ENCODE measurements around the gene DOCK2. TPM values are rescaled to one million over a fixed set of nuclear protein-coding genes. Genes with fewer than 3 reads are reported as not detected.

Gene DOCK2
- polyA plus RNA-seq, 1 donor (not counting 4 experiments of a cell fraction or from before 2014, with no cell fraction given), result 0.21 TPM

DNA sequence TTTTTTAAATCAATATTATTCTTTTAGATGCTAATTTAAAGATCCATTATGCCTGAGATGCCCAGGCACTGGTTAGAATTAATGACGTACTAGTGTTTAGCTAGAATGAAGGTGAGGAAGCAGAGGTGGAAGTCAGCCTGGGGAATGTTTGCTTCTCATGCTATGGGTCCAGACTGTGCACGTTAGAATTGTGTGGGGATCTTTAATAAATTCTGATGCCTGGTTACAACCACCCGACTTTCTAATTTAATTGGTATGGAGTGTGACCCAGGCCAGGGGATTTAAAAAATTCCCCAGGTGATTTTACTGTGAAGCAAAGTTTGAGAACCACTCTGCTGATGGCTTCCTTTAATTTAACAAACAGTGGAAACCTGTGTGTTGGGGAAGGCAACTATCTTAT, 111.1 kb downstream of the DOCK2 start:
- Histone ChIP-seq H3K27me3 (ENCODE audit: control insufficient read depth, extremely low read depth, insufficient read depth, low read length) (no peaks in the 10 kb centered on the region), H3K36me3 (ENCODE audit: control insufficient read depth in 2 of 2, extremely low read depth in 1 of 2, insufficient read depth in 2 of 2, low read length in 2 of 2) (no peaks in the 10 kb centered on the region), H3K79me2 (ENCODE audit: control insufficient read depth, insufficient read depth, low read length) (no peaks in the 10 kb centered on the region), H3K9me1 (ENCODE audit: control insufficient read depth, extremely low read depth, insufficient read depth, low read length) (no peaks in the 10 kb centered on the region), H3K9me3 (ENCODE audit: control insufficient read depth, low read depth, low read length) (no peaks in the 10 kb centered on the region), H4K20me1 (ENCODE audit: control insufficient read depth, extremely low read depth, insufficient read depth, low read length) (no peaks in the 10 kb centered on the region), H3K4me1 (ENCODE audit: control insufficient read depth, extremely low read depth, insufficient read depth, low read length) (peaks cover 17% of the 10 kb centered on the region), H3K4me2 (ENCODE audit: control insufficient read depth, extremely low read depth, insufficient read depth, low read depth, low read length) (no peak overlapping the region), H3K4me3 (ENCODE audit: control insufficient read depth in 2 of 3, extremely low read depth in 1 of 3, insufficient read depth in 2 of 3, low read depth in 1 of 3, low read length in 3 of 3) (no peak overlapping the region), H2AFZ (ENCODE audit: control insufficient read depth, low read length) (no peak overlapping the region), H3K27ac (ENCODE audit: control insufficient read depth, insufficient read depth, low read length) (no peak overlapping the region), H3K9ac (ENCODE audit: control insufficient read depth, extremely low read depth, insufficient read depth, low read length) (no peak overlapping the region)
- DNase-seq (ENCODE audit: low read depth, low spot score), result no peak
- FAIRE-seq, result no peak
- TF ChIP-seq EZH2 (IDR thresholded peaks at IDR 0.05; ENCODE audit: low read length), result no peak
- TF ChIP-seq CTCF (optimal IDR thresholded peaks at IDR 0.05 in 1 of 3, IDR thresholded peaks at IDR 0.05 in 1 of 3, conservative IDR thresholded peaks at IDR 0.05 in 1 of 3; ENCODE audit: extremely low read depth in 1 of 3, insufficient read depth in 2 of 3, low read length in 3 of 3), result no peak
- dilution Hi-C loops (cut with MboI; ENCODE audit: extremely low pct_ligation_motif_present, low sequenced_read_pairs), result no loop called here

DNA sequence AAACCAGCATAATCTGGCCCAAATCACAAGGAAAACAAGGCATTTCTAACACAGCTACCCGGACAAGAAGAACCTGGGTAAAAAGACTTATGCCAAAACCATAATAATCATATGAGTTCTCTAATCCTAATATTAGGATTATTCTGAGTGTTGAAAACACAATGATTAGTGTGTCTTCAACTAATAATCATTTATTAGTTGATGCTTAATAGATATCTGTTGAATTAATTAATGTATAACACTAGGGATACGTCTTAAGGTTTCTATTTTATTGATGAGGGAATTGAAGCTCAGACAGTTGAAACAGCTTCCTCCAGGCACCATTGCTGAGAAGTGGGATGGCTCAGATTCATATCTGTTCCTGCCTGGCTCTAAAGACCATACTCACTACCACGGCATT, 112.2 kb downstream of the DOCK2 start:
- no peaks in the 10 kb centered on the region for H3K9me1 ChIP-seq (ENCODE audit: control insufficient read depth, extremely low read depth, insufficient read depth, low read length)
- no peaks in the 10 kb centered on the region for H3K36me3 ChIP-seq (ENCODE audit: control insufficient read depth in 2 of 2, extremely low read depth in 1 of 2, insufficient read depth in 2 of 2, low read length in 2 of 2)
- no peaks in the 10 kb centered on the region for H4K20me1 ChIP-seq (ENCODE audit: control insufficient read depth, extremely low read depth, insufficient read depth, low read length)
- H3K4me3 ChIP-seq (ENCODE audit: control insufficient read depth in 2 of 3, extremely low read depth in 1 of 3, insufficient read depth in 2 of 3, low read depth in 1 of 3, low read length in 3 of 3), result no peak overlapping the region
- no peak overlapping the region for H3K9ac ChIP-seq (ENCODE audit: control insufficient read depth, extremely low read depth, insufficient read depth, low read length)
- no peak overlapping the region for H3K4me2 ChIP-seq (ENCODE audit: control insufficient read depth, extremely low read depth, insufficient read depth, low read depth, low read length)
- H3K79me2 ChIP-seq (ENCODE audit: control insufficient read depth, insufficient read depth, low read length), result no peaks in the 10 kb centered on the region
- H3K27me3 ChIP-seq (ENCODE audit: control insufficient read depth, extremely low read depth, insufficient read depth, low read length), result no peaks in the 10 kb centered on the region
- FAIRE-seq (no peak), DNase-seq (ENCODE audit: low read depth, low spot score) (no peak)
- no peak overlapping the region for H2AFZ ChIP-seq (ENCODE audit: control insufficient read depth, low read length)
- dilution Hi-C loops (cut with MboI; ENCODE audit: extremely low pct_ligation_motif_present, low sequenced_read_pairs), result no loop called here
- TF ChIP-seq CTCF (optimal IDR thresholded peaks at IDR 0.05 in 1 of 3, IDR thresholded peaks at IDR 0.05 in 1 of 3, conservative IDR thresholded peaks at IDR 0.05 in 1 of 3; ENCODE audit: extremely low read depth in 1 of 3, insufficient read depth in 2 of 3, low read length in 3 of 3), result no peak
- TF ChIP-seq EZH2 (IDR thresholded peaks at IDR 0.05; ENCODE audit: low read length), result no peak
- H3K9me3 ChIP-seq (ENCODE audit: control insufficient read depth, low read depth, low read length), result no peaks in the 10 kb centered on the region
- H3K4me1 ChIP-seq (ENCODE audit: control insufficient read depth, extremely low read depth, insufficient read depth, low read length), result peaks cover 16% of the 10 kb centered on the region
- H3K27ac ChIP-seq (ENCODE audit: control insufficient read depth, insufficient read depth, low read length), result no peak overlapping the region

Data from keratinocyte (primary cell).